ENCODE measurements around the gene RASGRP4. TPM values are rescaled to one million over a fixed set of nuclear protein-coding genes. Genes with fewer than 3 reads are reported as not detected.

The RASGRP4 gene
- total RNA-seq, 4 donors from 2014 or later = 3.2 to 7.8 (median 4.4) TPM

DNA sequence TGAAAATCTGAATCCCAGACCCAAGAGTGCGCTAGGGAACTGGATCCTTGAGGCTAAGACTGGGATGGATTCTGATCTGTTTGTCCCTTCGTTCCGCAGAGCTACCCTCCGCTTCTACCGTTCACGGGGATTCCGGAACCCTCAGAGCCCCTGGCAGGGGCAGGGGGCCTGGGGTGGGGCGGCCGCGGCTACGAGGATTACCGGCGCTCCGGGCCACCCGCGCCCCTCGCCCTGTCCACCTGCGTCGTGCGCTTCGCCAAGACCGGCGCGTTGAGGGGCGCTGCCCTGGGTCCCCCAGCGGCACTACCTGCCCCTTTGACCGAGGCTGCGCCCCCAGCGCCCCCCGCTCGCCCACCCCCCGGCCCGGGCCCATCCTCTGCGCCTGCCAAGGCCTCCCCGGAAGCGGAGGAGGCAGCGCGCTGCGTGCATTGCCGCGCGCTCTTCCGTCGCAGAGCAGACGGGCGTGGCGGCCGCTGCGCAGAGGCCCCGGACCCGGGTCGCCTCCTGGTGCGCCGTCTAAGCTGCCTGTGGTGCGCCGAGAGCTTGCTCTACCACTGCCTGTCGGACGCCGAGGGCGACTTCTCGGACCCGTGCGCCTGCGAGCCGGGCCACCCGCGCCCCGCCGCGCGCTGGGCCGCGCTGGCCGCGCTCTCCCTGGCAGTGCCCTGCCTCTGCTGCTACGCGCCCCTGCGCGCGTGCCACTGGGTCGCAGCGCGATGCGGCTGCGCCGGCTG is 30.5 kb downstream of the RASGRP4 start:
- Histone ChIP-seq H3K27me3 (peaks cover 0 to 70% (median 42%) of the 10 kb centered on the region in 4 donors), H3K36me3 (no peaks in the 10 kb centered on the region), H3K4me1 (peaks cover 0 to 14% (median 3%) of the 10 kb centered on the region in 4 donors), H3K27ac (replicated peaks in 1 of 4) (no peak overlapping the region), H3K9me3 (no peaks in the 10 kb centered on the region), H3K4me3 (peak overlapping the region in 2 of 4 donors; percentile 14 to 16)
- no peak for DNase-seq (ENCODE audit: extremely low spot score)
- TF ChIP-seq EP300 (IDR thresholded peaks at IDR 0.05) (no peak), POLR2A (IDR thresholded peaks at IDR 0.05; ENCODE audit: low read depth) (no peak), POLR2AphosphoS5 (IDR thresholded peaks at IDR 0.05) (no peak)
- TF ChIP-seq, protein P1, sequence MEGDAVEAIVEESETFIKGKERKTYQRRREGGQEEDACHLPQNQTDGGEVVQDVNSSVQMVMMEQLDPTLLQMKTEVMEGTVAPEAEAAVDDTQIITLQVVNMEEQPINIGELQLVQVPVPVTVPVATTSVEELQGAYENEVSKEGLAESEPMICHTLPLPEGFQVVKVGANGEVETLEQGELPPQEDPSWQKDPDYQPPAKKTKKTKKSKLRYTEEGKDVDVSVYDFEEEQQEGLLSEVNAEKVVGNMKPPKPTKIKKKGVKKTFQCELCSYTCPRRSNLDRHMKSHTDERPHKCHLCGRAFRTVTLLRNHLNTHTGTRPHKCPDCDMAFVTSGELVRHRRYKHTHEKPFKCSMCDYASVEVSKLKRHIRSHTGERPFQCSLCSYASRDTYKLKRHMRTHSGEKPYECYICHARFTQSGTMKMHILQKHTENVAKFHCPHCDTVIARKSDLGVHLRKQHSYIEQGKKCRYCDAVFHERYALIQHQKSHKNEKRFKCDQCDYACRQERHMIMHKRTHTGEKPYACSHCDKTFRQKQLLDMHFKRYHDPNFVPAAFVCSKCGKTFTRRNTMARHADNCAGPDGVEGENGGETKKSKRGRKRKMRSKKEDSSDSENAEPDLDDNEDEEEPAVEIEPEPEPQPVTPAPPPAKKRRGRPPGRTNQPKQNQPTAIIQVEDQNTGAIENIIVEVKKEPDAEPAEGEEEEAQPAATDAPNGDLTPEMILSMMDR (IDR thresholded peaks at IDR 0.05) = no peak
- WGBS = 11% methylated on average over 28 of the region's 86 CpGs
- intact Hi-C loops (cut with DNase I) = no loop called here

DNA sequence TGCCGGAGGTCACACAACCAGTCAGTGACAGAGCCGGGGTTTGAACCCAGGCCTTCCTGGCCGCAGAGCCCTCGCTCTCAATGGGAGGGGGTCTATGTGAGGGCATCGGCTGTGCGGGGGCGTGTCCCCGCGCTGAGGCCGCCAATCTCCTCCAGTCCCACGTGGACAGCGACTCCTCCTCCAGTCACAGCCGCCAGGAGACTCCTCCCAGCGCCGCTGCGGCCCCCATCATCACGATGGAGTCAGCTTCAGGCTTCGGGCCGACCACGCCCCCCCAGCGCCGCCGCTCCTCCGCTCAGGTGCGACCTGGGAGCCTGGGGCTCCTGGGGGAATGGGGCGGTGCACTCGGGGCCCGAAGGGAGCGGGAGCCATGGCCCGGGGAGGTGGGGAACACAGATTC is 31.5 kb downstream of the RASGRP4 start:
- no peak for TF ChIP-seq POLR2AphosphoS5 (IDR thresholded peaks at IDR 0.05)
- TF ChIP-seq EP300 (IDR thresholded peaks at IDR 0.05) = no peak
- no peak for TF ChIP-seq POLR2A (IDR thresholded peaks at IDR 0.05; ENCODE audit: low read depth)
- TF ChIP-seq, protein P1 (IDR thresholded peaks at IDR 0.05) = no peak
- H3K36me3 ChIP-seq = no peaks in the 10 kb centered on the region
- no peak overlapping the region for H3K4me3 ChIP-seq
- no peak overlapping the region for H3K27ac ChIP-seq (replicated peaks in 1 of 4)
- H3K4me1 ChIP-seq = peaks cover 0 to 18% (median 8%) of the 10 kb centered on the region in 4 donors
- DNase-seq (ENCODE audit: extremely low spot score) = no peak
- H3K9me3 ChIP-seq = no peaks in the 10 kb centered on the region
- 9% methylated on average over 9 of the region's 30 CpGs for WGBS
- H3K27me3 ChIP-seq = peaks cover 0 to 59% (median 35%) of the 10 kb centered on the region in 4 donors
- intact Hi-C loops (cut with DNase I) = no loop called here

DNA sequence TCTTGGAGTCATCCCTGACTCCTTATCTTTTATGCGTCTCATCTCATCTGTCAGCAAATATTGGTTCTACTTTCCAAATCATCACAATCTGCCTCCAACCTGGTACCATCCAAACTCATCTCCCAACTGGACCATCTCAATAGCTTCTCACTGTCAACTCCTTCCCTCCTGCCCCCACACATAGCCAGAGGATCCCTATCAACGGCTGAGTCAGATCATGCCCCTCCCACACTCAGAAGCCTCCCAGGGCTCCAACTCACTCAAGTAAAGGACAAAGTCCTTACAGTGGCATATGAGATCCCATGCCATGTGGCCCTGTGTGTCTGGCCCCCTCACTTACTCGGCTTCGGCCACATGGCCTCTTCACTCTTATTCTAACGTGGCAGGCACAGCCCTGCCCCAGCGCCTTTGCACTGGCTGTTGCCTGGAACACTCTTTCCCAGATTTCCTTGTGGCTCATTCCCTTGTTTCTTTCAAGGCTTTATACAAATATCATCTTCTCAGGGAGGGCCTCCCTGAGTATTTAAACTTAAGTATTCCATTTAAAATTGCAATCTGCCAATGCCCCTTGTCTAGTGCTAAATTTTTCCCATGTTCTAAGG is 33.2 kb downstream of the RASGRP4 start:
- Histone ChIP-seq H3K9me3 (no peaks in the 10 kb centered on the region), H3K27me3 (peaks cover 0 to 58% (median 19%) of the 10 kb centered on the region in 4 donors), H3K4me1 (peaks cover 16 to 35% (median 25%) of the 10 kb centered on the region in 4 donors), H3K36me3 (no peaks in the 10 kb centered on the region), H3K27ac (replicated peaks in 1 of 4) (no peak overlapping the region), H3K4me3 (no peak overlapping the region)
- TF ChIP-seq POLR2AphosphoS5 (IDR thresholded peaks at IDR 0.05) (no peak), EP300 (IDR thresholded peaks at IDR 0.05) (no peak), POLR2A (IDR thresholded peaks at IDR 0.05; ENCODE audit: low read depth) (no peak)
- TF ChIP-seq, protein P1 (IDR thresholded peaks at IDR 0.05) = no peak
- 76% methylated on average over 6 of the region's 6 CpGs for WGBS
- intact Hi-C loops (cut with DNase I) = no loop called here
- DNase-seq (ENCODE audit: extremely low spot score) = no peak

DNA sequence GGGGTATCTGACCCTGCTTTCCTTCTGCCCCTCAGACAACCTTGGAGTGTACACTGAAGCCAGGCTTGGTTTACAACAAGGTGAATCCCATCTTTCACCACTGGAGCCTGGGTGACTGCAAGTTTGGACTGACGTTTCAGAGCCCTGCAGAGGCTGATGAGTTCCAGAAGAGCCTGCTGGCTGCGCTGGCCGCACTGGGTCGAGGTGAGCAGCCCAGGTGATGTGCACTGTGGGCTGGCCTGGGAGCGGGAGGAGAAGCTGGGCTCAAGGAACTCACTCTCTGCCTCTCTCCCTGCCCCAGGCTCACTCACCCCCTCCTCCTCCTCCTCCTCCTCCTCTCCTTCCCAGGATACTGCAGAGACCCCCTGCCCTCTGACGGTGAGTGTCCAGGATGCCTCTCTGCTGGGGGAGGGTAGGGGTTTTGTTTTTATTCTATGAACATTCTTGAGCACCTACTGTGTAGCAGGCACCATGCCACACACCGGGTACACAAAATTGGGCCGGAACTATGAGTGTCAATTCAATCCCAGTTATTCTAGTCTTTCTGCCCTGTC is 34.0 kb downstream of the RASGRP4 start:
- Histone ChIP-seq H3K27ac (replicated peaks in 1 of 4) (no peak overlapping the region), H3K4me3 (no peak overlapping the region), H3K27me3 (peaks cover 0 to 56% (median 15%) of the 10 kb centered on the region in 4 donors), H3K9me3 (no peaks in the 10 kb centered on the region), H3K4me1 (peaks cover 25 to 43% (median 33%) of the 10 kb centered on the region in 4 donors), H3K36me3 (no peaks in the 10 kb centered on the region)
- 51% methylated on average over 8 of the region's 8 CpGs for WGBS
- DNase-seq (ENCODE audit: extremely low spot score) = no peak
- intact Hi-C loops (cut with DNase I) = no loop called here
- no peak for TF ChIP-seq POLR2A (IDR thresholded peaks at IDR 0.05; ENCODE audit: low read depth)
- TF ChIP-seq, protein P1 (IDR thresholded peaks at IDR 0.05) = no peak
- no peak for TF ChIP-seq POLR2AphosphoS5 (IDR thresholded peaks at IDR 0.05)
- TF ChIP-seq EP300 (IDR thresholded peaks at IDR 0.05) = no peak

Measured in esophagus muscularis mucosa (tissue), 4 donors.